Smooth muscle cell (in vitro differentiated cells): ENCODE measurements around the gene STK32B. TPM values are rescaled to one million over a fixed set of nuclear protein-coding genes. Genes with fewer than 3 reads are reported as not detected.

Source experiments
- DNase-seq: peaks from one replicate; lab custom pipeline; 2025; ENCODE audit not compliant: unreplicated experiment; lab: John Stamatoyannopoulos, UW
- H2AFZ ChIP-seq: fragments of 200-600 bp; sonication (generic); 2 replicates; pipeline ENCODE4 v1.6.0; 2016; ENCODE audit warnings: antibody characterized with exemption, low read depth, mild to moderate bottlenecking
- H3F3A ChIP-seq: fragments of 200-600 bp; sonication (generic); 2 replicates; pipeline ENCODE4 v1.6.0; 2017; ENCODE audit warnings: antibody characterized with exemption, low read depth
- H3K27ac ChIP-seq: fragments of 200-600 bp; sonication (generic); 2 replicates; pipeline ENCODE4 v1.5.1; 2016; ENCODE audit warnings: low read depth, mild to moderate bottlenecking
- H3K27me3 ChIP-seq: fragments of 200-600 bp; sonication (generic); 2 replicates; pipeline ENCODE4 v1.6.1; 2016; ENCODE audit warnings: low read depth, mild to moderate bottlenecking
- H3K36me3 ChIP-seq: fragments of 200-600 bp; sonication (generic); 2 replicates; pipeline ENCODE4 v1.5.1; 2016; ENCODE audit warnings: low read depth
- H3K4me1 ChIP-seq: fragments of 200-600 bp; sonication (generic); 2 replicates; pipeline ENCODE4 v1.5.1; 2016; ENCODE audit warnings: low read depth
- H3K4me2 ChIP-seq: fragments of 200-600 bp; sonication (generic); 2 replicates; pipeline ENCODE4 v1.6.0; 2016; ENCODE audit warnings: mild to moderate bottlenecking
- H3K4me3 ChIP-seq: fragments of 200-600 bp; sonication (generic); 2 replicates; pipeline ENCODE4 v1.5.1; 2016; ENCODE audit warnings: mild to moderate bottlenecking
- H3K79me2 ChIP-seq: fragments of 200-600 bp; sonication (generic); 2 replicates; pipeline ENCODE4 v1.6.0; 2016; ENCODE audit warnings: low read depth, mild to moderate bottlenecking
- H3K9ac ChIP-seq: fragments of 200-600 bp; sonication (generic); 2 replicates; pipeline ENCODE4 v1.6.0; 2016; ENCODE audit warnings: low read depth
- H3K9me3 ChIP-seq: fragments of 200-600 bp; sonication (generic); replicated peaks from 2 replicates; pipeline ENCODE4 v1.5.1; 2016; ENCODE audit warnings: low read depth
- H4K20me1 ChIP-seq: fragments of 200-600 bp; sonication (generic); 2 replicates; pipeline ENCODE4 v1.6.0; 2016; ENCODE audit warnings: low read depth
- WGBS: methylation state at CpG from one replicate; pipeline ENCODE4 v1.1.7; 2016; ENCODE audit warnings: low lambda C conversion rate; 5-methylcytosine and 5-hydroxymethylcytosine counted together
- polyA plus RNA-seq: library from polyadenylated mRNA; unstranded; fragments of >200 nt; fragmentation: Nextera tagmentation; extraction: Ambion mirVana; gene quantifications from 2 replicates; pipeline ENCODE4 v1.2.1, GENCODE V29; 2016
- total RNA-seq: library from RNA; depleted of rRNA; stranded (reverse); fragments of >200 nt; gene quantifications from 2 replicates; pipeline ENCODE4 v1.2.3, GENCODE V29; 2014
- TF ChIP-seq, protein P1 (sequence below): fragments of 200-600 bp; sonication (generic); IDR thresholded peaks from 2 replicates; pipeline ENCODE4 v1.5.1; 2017; ENCODE audit warnings: borderline replicate concordance, mild to moderate bottlenecking, antibody characterized with exemption; ENCODE audit not compliant: insufficient read depth, poor library complexity, severe bottlenecking

The STK32B gene
- total and polyA plus RNA-seq, 2 experiments from 2014 or later: 3.5 to 4.0 TPM

DNA sequence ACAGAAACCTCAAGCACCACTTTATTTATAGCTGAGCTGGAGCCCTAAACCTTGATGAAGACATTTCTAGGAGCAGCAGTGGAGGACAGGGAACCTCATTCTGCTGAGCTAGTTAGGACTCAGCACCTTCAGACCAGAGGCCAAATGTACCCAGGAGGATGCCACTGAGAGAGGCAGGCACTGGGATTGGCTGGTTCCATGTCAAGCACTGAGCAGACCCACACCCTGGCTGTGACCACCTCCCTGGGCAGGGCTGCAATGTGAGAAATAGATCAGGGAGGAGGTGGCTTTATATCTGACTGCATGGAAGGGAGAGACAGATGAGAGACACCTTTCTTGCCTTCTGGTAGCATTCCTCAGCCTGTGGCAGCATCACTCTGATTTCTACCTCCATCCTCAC lies 304.6 kb downstream of the STK32B start:
- no peaks in the 10 kb centered on the region for H3K36me3 ChIP-seq
- peaks cover 9% of the 10 kb centered on the region for H3K27me3 ChIP-seq
- no peaks in the 10 kb centered on the region for H4K20me1 ChIP-seq
- no peak overlapping the region for H3K27ac ChIP-seq
- H3K9ac ChIP-seq: no peak overlapping the region
- no peak overlapping the region for H3K4me3 ChIP-seq
- H3K4me1 ChIP-seq: no peaks in the 10 kb centered on the region
- no peaks in the 10 kb centered on the region for H3K9me3 ChIP-seq
- H3K4me2 ChIP-seq: no peak overlapping the region
- H3K79me2 ChIP-seq: no peaks in the 10 kb centered on the region
- no peak overlapping the region for H2AFZ ChIP-seq
- DNase-seq: no peak
- H3F3A ChIP-seq: no peaks in the 10 kb centered on the region
- TF ChIP-seq, protein P1, sequence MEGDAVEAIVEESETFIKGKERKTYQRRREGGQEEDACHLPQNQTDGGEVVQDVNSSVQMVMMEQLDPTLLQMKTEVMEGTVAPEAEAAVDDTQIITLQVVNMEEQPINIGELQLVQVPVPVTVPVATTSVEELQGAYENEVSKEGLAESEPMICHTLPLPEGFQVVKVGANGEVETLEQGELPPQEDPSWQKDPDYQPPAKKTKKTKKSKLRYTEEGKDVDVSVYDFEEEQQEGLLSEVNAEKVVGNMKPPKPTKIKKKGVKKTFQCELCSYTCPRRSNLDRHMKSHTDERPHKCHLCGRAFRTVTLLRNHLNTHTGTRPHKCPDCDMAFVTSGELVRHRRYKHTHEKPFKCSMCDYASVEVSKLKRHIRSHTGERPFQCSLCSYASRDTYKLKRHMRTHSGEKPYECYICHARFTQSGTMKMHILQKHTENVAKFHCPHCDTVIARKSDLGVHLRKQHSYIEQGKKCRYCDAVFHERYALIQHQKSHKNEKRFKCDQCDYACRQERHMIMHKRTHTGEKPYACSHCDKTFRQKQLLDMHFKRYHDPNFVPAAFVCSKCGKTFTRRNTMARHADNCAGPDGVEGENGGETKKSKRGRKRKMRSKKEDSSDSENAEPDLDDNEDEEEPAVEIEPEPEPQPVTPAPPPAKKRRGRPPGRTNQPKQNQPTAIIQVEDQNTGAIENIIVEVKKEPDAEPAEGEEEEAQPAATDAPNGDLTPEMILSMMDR: no peak

DNA sequence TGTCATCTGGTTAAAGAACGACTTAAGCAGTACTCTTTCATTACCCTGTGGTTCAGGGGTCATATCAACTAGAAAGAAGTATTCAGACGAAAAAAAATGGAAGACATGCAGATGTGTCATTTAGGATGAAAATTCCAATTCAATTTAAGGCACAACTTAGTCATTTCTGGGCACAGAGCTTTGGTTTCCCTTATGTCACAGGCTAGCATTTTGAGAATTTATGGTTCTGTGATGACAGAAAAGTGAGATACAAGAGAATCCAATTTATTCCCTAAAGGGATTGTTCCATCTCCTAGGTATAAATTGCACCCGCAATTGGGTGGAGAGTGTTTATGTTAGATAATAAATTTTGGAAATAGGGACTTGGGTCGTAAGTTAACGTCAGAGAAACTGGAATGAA lies 306.6 kb downstream of the STK32B start:
- DNase-seq: no peak
- 78% methylated on average over 5 of the region's 5 CpGs for WGBS
- H3K4me2 ChIP-seq: no peak overlapping the region

DNA sequence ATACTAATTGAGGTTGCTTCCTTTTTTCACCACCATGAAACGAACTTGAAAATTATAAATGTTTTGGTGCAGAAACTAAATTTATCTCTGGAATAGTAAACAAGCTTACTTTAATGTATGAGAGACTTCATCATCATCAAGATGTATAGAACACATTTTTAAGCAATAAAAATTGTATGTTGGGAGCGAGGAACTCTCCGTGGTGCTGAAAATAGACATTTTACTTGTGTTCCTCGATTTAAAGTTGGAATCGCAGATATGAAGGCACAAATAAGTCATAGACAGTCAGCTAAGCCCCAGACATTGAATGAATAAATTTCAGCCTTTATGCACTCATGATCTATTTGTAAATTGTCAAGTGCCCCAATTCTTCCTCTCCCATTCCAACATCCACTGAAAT lies 310.7 kb downstream of the STK32B start:
- Histone ChIP-seq H3K4me1 (no peaks in the 10 kb centered on the region), H3K4me2 (no peak overlapping the region), H4K20me1 (no peaks in the 10 kb centered on the region), H3K27me3 (peaks cover 5% of the 10 kb centered on the region), H3K36me3 (no peaks in the 10 kb centered on the region), H3K4me3 (no peak overlapping the region), H3K27ac (no peak overlapping the region), H3K9me3 (no peaks in the 10 kb centered on the region), H3K9ac (no peak overlapping the region), H3K79me2 (no peaks in the 10 kb centered on the region), H3F3A (peaks cover 5% of the 10 kb centered on the region), H2AFZ (no peak overlapping the region)
- TF ChIP-seq, protein P1: no peak
- 80% methylated on average over 5 of the region's 5 CpGs for WGBS
- DNase-seq: no peak

More for the DNA sequence above, 306.6 kb downstream of the STK32B start:
- H3K27me3 ChIP-seq: peaks cover 5% of the 10 kb centered on the region
- TF ChIP-seq, protein P1: no peak
- no peak overlapping the region for H3K9ac ChIP-seq
- no peaks in the 10 kb centered on the region for H3K79me2 ChIP-seq
- H4K20me1 ChIP-seq: no peaks in the 10 kb centered on the region
- H3K36me3 ChIP-seq: no peaks in the 10 kb centered on the region
- H3F3A ChIP-seq: no peaks in the 10 kb centered on the region
- H3K27ac ChIP-seq: no peak overlapping the region
- H2AFZ ChIP-seq: no peak overlapping the region
- H3K4me1 ChIP-seq: no peaks in the 10 kb centered on the region
- H3K4me3 ChIP-seq: no peak overlapping the region
- H3K9me3 ChIP-seq: no peaks in the 10 kb centered on the region

DNA sequence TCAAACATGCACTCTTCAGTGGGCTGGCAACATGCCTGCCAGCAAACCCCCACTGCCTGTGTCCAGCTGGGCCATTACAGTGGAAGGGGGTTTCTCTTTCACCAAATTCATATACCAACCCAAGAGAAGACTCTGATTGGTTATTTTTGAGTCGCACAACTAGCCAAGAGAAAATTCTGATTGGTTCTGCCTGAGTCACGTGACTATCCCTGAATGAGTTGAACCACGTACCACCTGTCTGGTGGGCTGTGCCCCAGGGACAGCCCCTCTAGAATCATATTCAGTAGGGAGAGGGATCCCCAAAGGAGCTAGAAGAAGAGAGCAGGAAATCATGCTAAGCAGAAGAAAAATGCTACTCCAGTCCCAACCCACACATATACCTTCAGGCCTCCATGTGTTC lies 313.1 kb downstream of the STK32B start:
- no peak overlapping the region for H3K4me3 ChIP-seq
- H3K27me3 ChIP-seq: no peaks in the 10 kb centered on the region
- no peak overlapping the region for H3K9ac ChIP-seq
- TF ChIP-seq, protein P1: no peak
- H3F3A ChIP-seq: peaks cover 5% of the 10 kb centered on the region
- H3K79me2 ChIP-seq: no peaks in the 10 kb centered on the region
- 95% methylated on average over 3 of the region's 3 CpGs for WGBS
- H4K20me1 ChIP-seq: no peaks in the 10 kb centered on the region
- no peaks in the 10 kb centered on the region for H3K4me1 ChIP-seq
- no peaks in the 10 kb centered on the region for H3K36me3 ChIP-seq
- no peak overlapping the region for H3K27ac ChIP-seq
- DNase-seq: no peak
- H3K4me2 ChIP-seq: no peak overlapping the region
- H3K9me3 ChIP-seq: no peaks in the 10 kb centered on the region
- no peak overlapping the region for H2AFZ ChIP-seq
